ENCODE results near the gene SLC47A2.

SLC47A2 gene

GRCh38 chr17:19712436-19713004 lies 3.9 kb downstream of the SLC47A2 start:
- no peak overlapping the region for H3K27ac ChIP-seq
- TF ChIP-seq ZFX (IDR thresholded peaks at IDR 0.05; ENCODE audit: borderline replicate concordance) (no peak), CTCF (IDR thresholded peaks at IDR 0.05) (no peak)

- no peak for TF ChIP-seq CTCF (IDR thresholded peaks at IDR 0.05)
- no peak for TF ChIP-seq ZFX (IDR thresholded peaks at IDR 0.05; ENCODE audit: borderline replicate concordance)
- H3K27ac ChIP-seq, result no peak overlapping the region
Observed at GRCh38 chr17:19709841-19710240, 6.5 kb downstream of the SLC47A2 start.

- TF ChIP-seq ZFX (IDR thresholded peaks at IDR 0.05; ENCODE audit: borderline replicate concordance) (no peak), CTCF (IDR thresholded peaks at IDR 0.05) (no peak)
- H3K27ac ChIP-seq, result no peak overlapping the region
Observed at GRCh38 chr17:19708431-19709175, 7.8 kb downstream of the SLC47A2 start.

GRCh38 chr17:19707728-19708221 lies 8.6 kb downstream of the SLC47A2 start:
- no peak overlapping the region for H3K27ac ChIP-seq
- no peak for TF ChIP-seq CTCF (IDR thresholded peaks at IDR 0.05)
- TF ChIP-seq ZFX (IDR thresholded peaks at IDR 0.05; ENCODE audit: borderline replicate concordance), result no peak

GRCh38 chr17:19706791-19707727 lies 9.3 kb downstream of the SLC47A2 start:
- no peak for TF ChIP-seq CTCF (IDR thresholded peaks at IDR 0.05)
- TF ChIP-seq ZFX (IDR thresholded peaks at IDR 0.05; ENCODE audit: borderline replicate concordance), result no peak
- no peak overlapping the region for H3K27ac ChIP-seq

- TF ChIP-seq ZFX (IDR thresholded peaks at IDR 0.05; ENCODE audit: borderline replicate concordance) (no peak), CTCF (IDR thresholded peaks at IDR 0.05) (no peak)
- no peak overlapping the region for H3K27ac ChIP-seq
Observed at GRCh38 chr17:19705771-19706770, 10.3 kb downstream of the SLC47A2 start.
